ENCODE measurements around the gene C17orf50. TPM values are rescaled to one million over a fixed set of nuclear protein-coding genes. Genes with fewer than 3 reads are reported as not detected.

The C17orf50 gene
- total and polyA plus RNA-seq, 2 of the 13 experiments (the other 11 are each of a cell fraction or from before 2014, with no cell fraction given), result not detected

GRCh38 chr17:35723735-35724134, 37.0 kb upstream of the C17orf50 start (continued):
- TF ChIP-seq HMG20A (CRISPR knock-in tag; IDR thresholded peaks at IDR 0.05; ENCODE audit: borderline replicate concordance) (no peak), TGIF2 (CRISPR knock-in tag; IDR thresholded peaks at IDR 0.05) (no peak), KLF12 (CRISPR knock-in tag; IDR thresholded peaks at IDR 0.05; ENCODE audit: borderline replicate concordance) (no peak), MED1 (CRISPR knock-in tag; IDR thresholded peaks at IDR 0.05) (no peak), ELK4 (CRISPR knock-in tag; IDR thresholded peaks at IDR 0.05; ENCODE audit: borderline replicate concordance) (no peak), CREM (IDR thresholded peaks at IDR 0.05) (no peak), CREM (CRISPR knock-in tag; IDR thresholded peaks at IDR 0.05) (no peak)

GRCh38 chr17:35725058-35725457, 35.6 kb upstream of the C17orf50 start:
- Histone ChIP-seq H3K4me2 (ENCODE audit: low read depth, low read length) (no peak overlapping the region), H3K27ac (ENCODE audit: extremely low read length, insufficient read depth, low read length) (no peak overlapping the region), H3K9ac (ENCODE audit: insufficient read depth, low read depth, low read length) (no peak overlapping the region), H3K36me3 (replicated peaks in 1 of 2; ENCODE audit: control insufficient read depth in 1 of 2, insufficient read depth in 2 of 2, low read length in 2 of 2) (peaks cover 10 to 39% of the 10 kb centered on the region in 2 experiments; a peak in 4 of 5 replicates), H4K20me1 (ENCODE audit: insufficient read depth, low read length) (no peaks in the 10 kb centered on the region), H3K27me3 (ENCODE audit: control insufficient read depth in 1 of 2, insufficient read depth in 2 of 2, low read length in 2 of 2) (no peaks in the 10 kb centered on the region), H3K4me3 (replicated peaks in 1 of 3; ENCODE audit: insufficient read depth in 1 of 3, low read depth in 2 of 3, low read length in 3 of 3) (no peak overlapping the region), H2AFZ (ENCODE audit: low read length) (no peak overlapping the region), H3K79me2 (ENCODE audit: insufficient read depth, low read length) (no peaks in the 10 kb centered on the region), H3K4me1 (ENCODE audit: insufficient read depth, low read length) (peaks cover 17% of the 10 kb centered on the region), H3K9me3 (ENCODE audit: low read length) (no peaks in the 10 kb centered on the region)
- no TSS peak for BruUV-seq (replicated peaks)
- ChIA-PET CTCF (ENCODE audit: low intra/inter-chr PET ratio, low total read pairs) (no interaction called here), POLR2A (no interaction called here)
- 94% methylated on average over 4 of the region's 4 CpGs for WGBS (ENCODE audit: low lambda C conversion rate)
- in situ Hi-C loops (cut with HindIII; ENCODE audit: extremely low pct_ligation_motif_present, low pct_unique_long_range_greater_than_20kb), result loop anchor here (25.0 kb wide), 1 partner anchor 413 kb away; no protein-coding TSS in a partner anchor
- no peak for DNase-seq (ENCODE audit: low spot score)
- FAIRE-seq, result no peak
- intact Hi-C loops (cut with micrococcal nuclease; ENCODE audit: unreplicated experiment), result no loop called here
- no peak for TF ChIP-seq RBAK (CRISPR knock-in tag; IDR thresholded peaks at IDR 0.05)
- no peak for TF ChIP-seq KLF15 (CRISPR knock-in tag; IDR thresholded peaks at IDR 0.05; ENCODE audit: borderline replicate concordance)
- no peak for TF ChIP-seq ZNF3 (CRISPR knock-in tag; IDR thresholded peaks at IDR 0.05)
- ATAC-seq, result no peak
